HT1080 (cell line): ENCODE data around the gene CATSPER3. TPM values are rescaled to one million over a fixed set of nuclear protein-coding genes. Genes with fewer than 3 reads are reported as not detected.
"Not testable (repeated sequence)": the region's sequence is repeated elsewhere in the genome, so short reads cannot be mapped to it uniquely, and the experiment has no call there.

Source experiments
- DNase-seq: peaks from one replicate; pipeline ENCODE4 v3.0.0-alpha.2; 2015; ENCODE audit warnings: low read depth
- total RNA-seq: library from RNA; depleted of rRNA; stranded (reverse); fragments of >200 nt; shearing (Covaris generic); gene quantifications from 2 replicates; pipeline ENCODE4 v1.2.3, GENCODE V29; 2014

CATSPER3 gene
- total RNA-seq, 1 experiment from 2014 or later = 0.13 TPM

DNA sequence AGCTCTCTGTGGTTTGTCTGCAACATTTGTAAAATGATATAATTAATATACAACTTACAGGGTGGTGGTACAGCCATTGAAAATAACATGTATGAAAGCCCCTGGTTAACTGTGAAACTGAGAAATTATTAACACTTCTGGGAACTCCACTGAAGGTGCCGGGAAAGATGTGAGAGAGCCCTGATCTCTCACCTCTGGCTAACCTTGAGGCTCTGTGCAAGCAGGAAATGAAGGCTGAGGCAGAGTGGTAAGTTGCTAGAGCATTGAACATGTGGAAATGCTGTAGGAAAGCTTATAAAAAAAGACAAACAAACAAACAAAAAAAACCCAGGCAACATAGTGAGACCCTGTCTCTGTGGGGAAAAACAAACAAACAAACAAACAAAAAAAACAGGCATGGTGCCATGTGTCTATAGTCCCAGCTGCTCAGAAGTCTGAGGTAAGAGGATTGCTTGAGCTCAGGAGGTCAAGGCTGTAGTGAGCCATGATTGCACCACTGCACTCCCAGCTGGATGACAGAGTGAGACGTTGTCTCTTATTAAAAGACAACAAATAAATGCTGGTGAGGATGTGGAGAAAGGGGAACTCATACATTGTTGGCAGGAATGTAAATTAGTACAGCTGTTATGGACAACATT lies 7.5 kb downstream of the CATSPER3 start:
- no peak for DNase-seq

DNA sequence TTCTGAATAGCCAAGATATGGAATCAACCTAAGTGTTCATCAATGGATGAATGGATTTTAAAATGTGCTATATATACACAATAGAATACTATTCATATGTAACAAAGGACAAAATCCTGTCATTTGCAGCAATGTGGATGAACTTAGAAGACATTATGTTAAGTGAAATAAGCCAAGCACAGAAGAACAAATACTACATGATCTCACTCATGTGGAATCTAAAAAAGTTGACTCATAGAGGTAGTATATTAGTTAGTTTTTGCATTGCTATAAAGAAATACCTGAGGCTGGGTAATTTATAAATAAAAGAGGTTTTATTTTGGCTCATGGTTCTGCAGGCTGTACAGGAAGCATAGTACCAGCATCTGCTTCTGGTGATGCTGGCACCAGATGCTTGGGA lies 8.1 kb downstream of the CATSPER3 start:
- DNase-seq = no peak

- no peak for DNase-seq
Observed at GRCh38 chr5:134976841-134977240, 9.1 kb downstream of the CATSPER3 start.

- DNase-seq = no peak
Observed at GRCh38 chr5:134979416-134979815, 11.7 kb downstream of the CATSPER3 start.

DNA sequence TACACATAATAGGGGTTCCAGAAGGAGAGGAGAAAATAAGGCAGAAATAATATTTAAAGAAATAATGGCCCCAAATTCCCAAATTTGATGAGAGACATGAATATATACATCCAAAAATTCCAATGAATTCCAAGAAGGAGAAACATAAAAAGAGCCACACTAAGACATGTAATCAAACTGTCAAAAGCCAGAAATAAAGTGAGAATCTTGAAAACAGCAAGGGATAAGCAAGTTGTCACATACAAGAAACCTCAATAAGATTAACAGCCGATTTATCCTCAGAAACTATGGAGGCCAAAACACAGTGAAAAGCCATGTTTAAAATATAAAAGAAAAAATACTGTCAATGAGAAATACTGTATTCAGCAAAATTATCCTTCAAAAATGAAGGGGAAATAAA lies 14.5 kb downstream of the CATSPER3 start:
- DNase-seq = no peak

GRCh38 chr5:134989266-134989830 lies 21.6 kb downstream of the CATSPER3 start:
- DNase-seq = no peak

- DNase-seq = not testable (repeated sequence)
Observed at GRCh38 chr5:134990183-134990582, 22.5 kb downstream of the CATSPER3 start.

- no peak for DNase-seq
Observed at GRCh38 chr5:134992148-134992547, 24.4 kb downstream of the CATSPER3 start.

- DNase-seq = no peak
Observed at GRCh38 chr5:134993161-134993560, 25.5 kb downstream of the CATSPER3 start.

- DNase-seq = no peak
Observed at GRCh38 chr5:134994560-134995156, 27.0 kb downstream of the CATSPER3 start.

GRCh38 chr5:134995850-134996402 lies 28.2 kb downstream of the CATSPER3 start:
- no peak for DNase-seq

DNA sequence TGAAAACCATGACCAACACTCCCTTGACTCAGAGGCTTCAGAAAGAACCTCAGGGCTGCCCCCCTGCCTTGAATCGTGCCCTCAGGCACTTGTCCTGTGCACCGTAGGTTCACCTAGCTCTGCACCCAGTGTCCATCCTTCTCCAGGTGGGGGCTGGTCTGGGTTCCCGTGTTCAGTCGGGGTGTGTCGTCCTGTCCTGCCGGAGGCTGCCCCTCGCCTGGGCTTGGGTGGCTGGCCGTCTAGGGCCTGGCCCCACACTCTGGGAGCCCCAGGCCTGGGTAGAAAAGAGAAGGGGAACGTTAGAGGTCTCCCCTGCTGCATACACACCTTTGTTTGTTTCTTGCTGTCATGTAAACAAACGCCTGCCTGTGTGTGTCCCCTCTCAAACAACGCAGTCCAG lies 29.3 kb downstream of the CATSPER3 start:
- no peak for DNase-seq

DNA sequence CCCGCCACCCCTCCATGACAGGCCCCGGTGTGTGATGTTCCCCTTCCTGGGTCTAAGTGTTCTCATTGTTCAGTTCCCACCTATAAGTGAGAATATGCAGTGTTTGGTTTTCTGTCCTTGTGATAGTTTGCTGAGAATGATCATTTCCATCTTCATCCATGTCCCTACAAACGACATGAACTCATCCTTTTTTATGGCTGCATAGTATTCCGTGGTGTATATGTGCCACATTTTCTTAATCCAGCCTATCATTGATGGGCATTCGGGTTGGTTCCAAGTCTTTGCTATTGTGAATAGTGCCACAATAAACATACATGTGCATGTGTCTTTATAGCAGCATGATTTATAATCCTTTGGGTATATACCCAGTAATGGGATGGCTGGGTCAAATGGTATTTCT lies 30.4 kb downstream of the CATSPER3 start:
- DNase-seq = not testable (repeated sequence)

DNA sequence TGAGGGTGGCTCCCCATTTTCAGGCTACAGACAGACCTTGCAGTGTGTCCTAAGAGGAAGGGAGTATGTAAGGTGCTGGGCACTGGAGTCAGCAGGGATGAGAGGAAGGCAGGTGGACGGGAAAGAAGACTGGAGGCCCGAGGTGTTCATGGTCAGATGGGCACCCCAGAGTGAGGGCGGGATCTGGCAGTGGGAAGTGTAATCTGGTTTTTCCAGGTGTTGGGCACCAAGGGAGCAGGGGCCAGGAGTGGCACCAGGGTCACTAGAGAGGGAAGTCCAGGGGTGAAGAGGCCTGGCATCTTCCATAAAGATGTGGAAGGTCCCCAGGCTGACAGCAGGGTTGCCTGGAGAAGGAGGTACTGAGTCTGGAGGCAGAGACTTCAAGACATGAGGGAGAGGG lies 36.7 kb downstream of the CATSPER3 start:
- DNase-seq = no peak

- DNase-seq = no peak
Observed at GRCh38 chr5:135005076-135005475, 37.4 kb downstream of the CATSPER3 start.

- DNase-seq = no peak
Observed at GRCh38 chr5:135007305-135007704, 39.6 kb downstream of the CATSPER3 start.

- no peak for DNase-seq
Observed at GRCh38 chr5:135007749-135008363, 40.1 kb downstream of the CATSPER3 start.

GRCh38 chr5:135008556-135008955 lies 40.8 kb downstream of the CATSPER3 start:
- DNase-seq = no peak

GRCh38 chr5:135008981-135009735 lies 41.5 kb downstream of the CATSPER3 start:
- DNase-seq = no peak

- DNase-seq = no peak
Observed at GRCh38 chr5:135009736-135010501, 42.2 kb downstream of the CATSPER3 start.
